HepG2 (cell line): Measurements from ENCODE around the gene UNC13D. TPM values are rescaled to one million over a fixed set of nuclear protein-coding genes. Genes with fewer than 3 reads are reported as not detected.
A peak's percentile ranks its signal among the peaks of the same experiment; 100 is the strongest.

Source experiments
- ATAC-seq: fragments of 200-7000 bp; cut with Tn5 transposase; 3 replicates; pipeline ENCODE4 v1.9.1; 2020; ENCODE audit warnings: mild to moderate bottlenecking, moderate library complexity
- BruUV-seq: library from RNA; stranded (reverse); fragments of 400-500 nt; replicated peaks from 2 replicates; lab custom pipeline; 2021; lab: Mats Ljungman, UMichigan
- CTCF ChIA-PET: fragments of 300-600 bp; formaldehyde crosslinking; extraction: SDS; loops from one replicate; lab custom pipeline; 2021; ENCODE audit warnings: low total read pairs, inconsistent platforms, low intra/inter-chr PET ratio; lab: Yijun Ruan, JAX
- POLR2A ChIA-PET: fragments of 350-600 bp; sonication (Branson Sonifier 250); formaldehyde crosslinking; loops from one replicate; lab custom pipeline; 2020; ENCODE audit warnings: antibody characterized with exemption, inconsistent platforms; lab: Yijun Ruan, JAX
- DNase-seq: peaks from one replicate; pipeline ENCODE4 v3.0.0-alpha.2; 2015; ENCODE audit warnings: low spot score
- FAIRE-seq: peaks from 3 replicates; lab custom pipeline; 2011; peaks lifted over from hg19 to GRCh38; lab: Jason Lieb, UNC
- H2AFZ ChIP-seq: one replicate; pipeline ENCODE4 v1.6.1; 2011; ENCODE audit warnings: low read length, inconsistent platforms
- H3K27ac ChIP-seq: fragments of 300-600 bp; 3 replicates; pipeline ENCODE4 v1.8.0; 2011; ENCODE audit warnings: mixed run types, mild to moderate bottlenecking, mixed read lengths, low read length, inconsistent platforms; ENCODE audit not compliant: insufficient read depth; ENCODE audit errors: extremely low read length
- H3K27me3 ChIP-seq, 2 experiments: fragments of 200-600 bp in 1 of 2; 2 replicates in 1 of 2; 3 replicates in 1 of 2; pipeline versions ENCODE4 v1.6.0 to v1.8.0; 2011; ENCODE audit warnings: low read length in 2 of 2, mild to moderate bottlenecking in 2 of 2, moderate library complexity in 2 of 2, inconsistent platforms in 1 of 2; ENCODE audit not compliant: insufficient read depth in 2 of 2, control insufficient read depth in 1 of 2
- H3K36me3 ChIP-seq, 2 experiments: fragments of 200-600 bp in 1 of 2; replicated peaks in 1 of 2; 2 replicates in 1 of 2; 3 replicates in 1 of 2; pipeline versions ENCODE4 v1.5.1 to v1.8.0; 2011; ENCODE audit warnings: low read length in 2 of 2, inconsistent platforms in 1 of 2; ENCODE audit not compliant: insufficient read depth in 2 of 2, control insufficient read depth in 1 of 2
- H3K4me1 ChIP-seq: 2 replicates; pipeline ENCODE4 v1.5.1; 2012; ENCODE audit warnings: low read length, inconsistent platforms; ENCODE audit not compliant: insufficient read depth
- H3K4me2 ChIP-seq: 2 replicates; pipeline ENCODE4 v1.6.0; 2011; ENCODE audit warnings: low read depth, low read length, inconsistent platforms
- H3K4me3 ChIP-seq, 3 experiments: fragments of 200-600 bp in 1 of 3; sonication (generic), shearing (Covaris generic) in 1 of 3; replicated peaks in 1 of 3; 2 replicates each; pipeline ENCODE4 v1.5.1; 2011 to 2016; ENCODE audit warnings: low read length in 3 of 3, inconsistent platforms in 2 of 3, low read depth in 2 of 3, mild to moderate bottlenecking in 2 of 3, control low read depth in 1 of 3, mixed read lengths in 1 of 3; ENCODE audit not compliant: insufficient read depth in 1 of 3
- H3K79me2 ChIP-seq: one replicate; pipeline ENCODE4 v1.6.1; 2011; ENCODE audit warnings: low read length, inconsistent platforms; ENCODE audit not compliant: insufficient read depth
- H3K9ac ChIP-seq: 2 replicates; pipeline ENCODE4 v1.6.0; 2011; ENCODE audit warnings: mild to moderate bottlenecking, low read depth, low read length, inconsistent platforms; ENCODE audit not compliant: insufficient read depth
- H3K9me3 ChIP-seq: 2 replicates; pipeline ENCODE4 v1.5.1; 2012; ENCODE audit warnings: mild to moderate bottlenecking, low read length
- H4K20me1 ChIP-seq: 2 replicates; pipeline ENCODE4 v1.6.0; 2011; ENCODE audit warnings: inconsistent platforms, mild to moderate bottlenecking, low read length, moderate library complexity; ENCODE audit not compliant: insufficient read depth
- AGO1 ChIP-seq: fragments of 200-400 bp; formaldehyde crosslinking; IDR thresholded peaks from 2 replicates; pipeline ENCODE4 v1.6.1; 2017; ENCODE audit warnings: mild to moderate bottlenecking, low read depth, low read length, moderate library complexity; ENCODE audit not compliant: poor library complexity, severe bottlenecking
- AGO2 ChIP-seq: fragments of 200-400 bp; formaldehyde crosslinking; optimal IDR thresholded peaks from 2 replicates; pipeline ENCODE3; 2017; ENCODE audit warnings: mild to moderate bottlenecking, low read depth, low read length, moderate library complexity
- PBX2 ChIP-seq: IDR thresholded peaks from 2 replicates; pipeline ENCODE4 v1.6.1; 2016; ENCODE audit warnings: control low read depth
- ZBTB25 ChIP-seq: IDR thresholded peaks from 2 replicates; pipeline ENCODE4 v1.6.1; 2018; ENCODE audit warnings: missing genetic modification reagents
- ZNF562 ChIP-seq: sonication (generic); formaldehyde crosslinking; IDR thresholded peaks from 2 replicates; pipeline ENCODE4 v1.8.0; 2022; ENCODE audit warnings: missing genetic modification reagents, borderline replicate concordance
- ZNF720 ChIP-seq: sonication (generic); formaldehyde crosslinking; IDR thresholded peaks from 2 replicates; pipeline ENCODE4 v1.4.0; 2020; ENCODE audit warnings: missing genetic modification reagents
- WGBS: methylation state at CpG from one replicate; pipeline ENCODE4 v1.1.6; 2017; ENCODE audit warnings: low lambda C conversion rate; 5-methylcytosine and 5-hydroxymethylcytosine counted together
- in situ Hi-C: cut with HindIII; loops from 2 replicates; pipeline ENCODE4 v1.10.0; 2017; ENCODE audit warnings: low pct_unique_long_range_greater_than_20kb; ENCODE audit not compliant: extremely low pct_ligation_motif_present
- intact Hi-C: fragments of 100-400 bp; cut with micrococcal nuclease; formaldehyde crosslinking; loops from one replicate; pipeline ENCODE4 v1.10.0; 2022; ENCODE audit not compliant: unreplicated experiment
- polyA plus RNA-seq, 8 experiments: library from polyadenylated mRNA; depleted of rRNA in 3 of 8; stranded (reverse) in 7 of 8; unstranded in 1 of 8; fragments of >200 nt; fragmentation: Illumina TruSeq in 4 of 8; extraction: Trizol in 4 of 8; gene quantifications; 2 replicates each; pipeline versions ENCODE4 v1.2.1 to v1.2.3, GENCODE V29; 2011 to 2016; ENCODE audit warnings: low read depth in 4 of 8, missing spikeins in 1 of 8, mixed read lengths in 1 of 8; ENCODE audit not compliant: insufficient read depth in 1 of 8
- total RNA-seq, 5 experiments: library from RNA; depleted of rRNA; stranded (reverse); fragments of >200 nt; fragmentation: Illumina TruSeq; extraction: Trizol; gene quantifications; 2 replicates each; pipeline ENCODE4 v1.2.3, GENCODE V29; 2016; ENCODE audit warnings: low read depth in 1 of 5
- TF ChIP-seq, protein P1 (sequence below): sonication (generic); formaldehyde crosslinking; IDR thresholded peaks from 2 replicates; pipeline ENCODE4 v1.4.0; 2020; ENCODE audit warnings: mild to moderate bottlenecking, missing genetic modification reagents

UNC13D gene
- total and polyA plus RNA-seq, 2 of the 13 experiments (the other 11 are each of a cell fraction or from before 2014, with no cell fraction given) = 29.7 to 42.7 TPM

GRCh38 chr17:75819678-75820077 is 24.5 kb downstream of the UNC13D start:
- TF ChIP-seq PBX2 (CRISPR knock-in tag) (no peak), AGO1 (peak; percentile 32), ZNF720 (no peak), ZNF562 (CRISPR knock-in tag) (no peak), AGO2 (peak; percentile 59), ZBTB25 (CRISPR knock-in tag) (no peak)
- TF ChIP-seq, protein P1, sequence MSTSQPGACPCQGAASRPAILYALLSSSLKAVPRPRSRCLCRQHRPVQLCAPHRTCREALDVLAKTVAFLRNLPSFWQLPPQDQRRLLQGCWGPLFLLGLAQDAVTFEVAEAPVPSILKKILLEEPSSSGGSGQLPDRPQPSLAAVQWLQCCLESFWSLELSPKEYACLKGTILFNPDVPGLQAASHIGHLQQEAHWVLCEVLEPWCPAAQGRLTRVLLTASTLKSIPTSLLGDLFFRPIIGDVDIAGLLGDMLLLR (CRISPR knock-in tag) = no peak
- Histone ChIP-seq H2AFZ (no peak overlapping the region), H3K27ac (no peak overlapping the region), H3K4me2 (no peak overlapping the region), H3K4me3 (no peak overlapping the region), H3K27me3 (no peaks in the 10 kb centered on the region), H3K36me3 (peaks cover 51 to 90% of the 10 kb centered on the region in 2 experiments), H4K20me1 (no peaks in the 10 kb centered on the region), H3K79me2 (no peaks in the 10 kb centered on the region), H3K9me3 (no peaks in the 10 kb centered on the region), H3K9ac (no peak overlapping the region), H3K4me1 (no peaks in the 10 kb centered on the region)
- BruUV-seq = no TSS peak
- FAIRE-seq (no peak), ATAC-seq (no peak), DNase-seq (no peak)
- ChIA-PET POLR2A (no interaction called here), CTCF (no interaction called here)
- 97% methylated on average over 14 of the region's 16 CpGs for WGBS
- in situ Hi-C loops (no loop called here), intact Hi-C loops (no loop called here)
